WTC11 (cell line): ENCODE results near the gene HLA-F. TPM values are rescaled to one million over a fixed set of nuclear protein-coding genes. Genes with fewer than 3 reads are reported as not detected.

Source experiments
- ATAC-seq: fragments of 200-7000 bp; cut with Tn5 transposase; 2 replicates; pipeline ENCODE4 v1.10.0; 2021; ENCODE audit warnings: mild to moderate bottlenecking, moderate library complexity
- CTCF ChIA-PET: fragments of 300-600 bp; sonication (Branson Sonifier 250); formaldehyde crosslinking; loops from one replicate; lab custom pipeline; 2021; ENCODE audit warnings: antibody characterized with exemption; lab: Charles Lee
- POLR2A ChIA-PET: fragments of 350-600 bp; sonication (Branson Sonifier 250); formaldehyde crosslinking; loops from one replicate; lab custom pipeline; 2021; ENCODE audit warnings: antibody characterized with exemption; lab: Charles Lee
- DNase-seq: peaks from one replicate; pipeline ENCODE4 v3.0.0; 2021; ENCODE audit warnings: low spot score
- H3K27ac Mint-ChIP-seq: 2 replicates; pipeline ENCODE4 v1.8.0; 2021; ENCODE audit warnings: mixed read lengths
- H3K27me3 Mint-ChIP-seq: 2 replicates; pipeline ENCODE4 v1.8.0; 2021; ENCODE audit warnings: low read depth, mild to moderate bottlenecking, moderate library complexity, mixed read lengths
- H3K36me3 Mint-ChIP-seq: 2 replicates; pipeline ENCODE4 v1.8.0; 2021; ENCODE audit warnings: mixed read lengths
- H3K4me1 Mint-ChIP-seq: 2 replicates; pipeline ENCODE4 v1.8.0; 2022; ENCODE audit warnings: mixed read lengths
- H3K4me3 Mint-ChIP-seq: 2 replicates; pipeline ENCODE4 v1.8.0; 2021; ENCODE audit warnings: mild to moderate bottlenecking, moderate library complexity, mixed read lengths
- H3K9me3 Mint-ChIP-seq: 2 replicates; pipeline ENCODE4 v1.8.0; 2021; ENCODE audit warnings: mixed read lengths
- ATF1 ChIP-seq: sonication (generic); formaldehyde crosslinking; IDR thresholded peaks from 2 replicates; pipeline ENCODE4 v1.8.1; 2023; ENCODE audit warnings: mild to moderate bottlenecking, moderate library complexity, missing genetic modification reagents
- CBFB ChIP-seq: sonication (generic); formaldehyde crosslinking; IDR thresholded peaks from 2 replicates; pipeline ENCODE4 v1.8.1; 2022; ENCODE audit warnings: mild to moderate bottlenecking, low read depth, missing genetic modification reagents
- FOXJ3 ChIP-seq: sonication (generic); formaldehyde crosslinking; IDR thresholded peaks from 2 replicates; pipeline ENCODE4 v1.9.0; 2021; ENCODE audit warnings: missing genetic modification reagents, mild to moderate bottlenecking, borderline replicate concordance
- FOXK1 ChIP-seq: sonication (generic); formaldehyde crosslinking; IDR thresholded peaks from 2 replicates; pipeline ENCODE4 v1.8.0; 2022; ENCODE audit warnings: mild to moderate bottlenecking, moderate library complexity, missing genetic modification reagents
- IRF2 ChIP-seq: sonication (generic); formaldehyde crosslinking; IDR thresholded peaks from 2 replicates; pipeline ENCODE4 v1.8.0; 2022; ENCODE audit warnings: low read depth, missing genetic modification reagents, borderline replicate concordance
- JUN ChIP-seq: sonication (generic); formaldehyde crosslinking; IDR thresholded peaks from 2 replicates; pipeline ENCODE4 v1.8.0; 2023; ENCODE audit warnings: mild to moderate bottlenecking, missing genetic modification reagents
- TP53 ChIP-seq: sonication (generic); formaldehyde crosslinking; IDR thresholded peaks from 2 replicates; pipeline ENCODE4 v1.8.1; 2023; ENCODE audit warnings: mild to moderate bottlenecking, missing genetic modification reagents
- ZNF121 ChIP-seq: sonication (generic); formaldehyde crosslinking; IDR thresholded peaks from 2 replicates; pipeline ENCODE4 v1.8.0; 2023; ENCODE audit warnings: missing genetic modification reagents
- total RNA-seq: library from RNA; stranded (reverse); gene quantifications from 3 replicates; pipeline ENCODE4 v1.2.3, GENCODE V29; 2021
- TF ChIP-seq, protein P1 (sequence below): sonication (generic); formaldehyde crosslinking; IDR thresholded peaks from 2 replicates; pipeline ENCODE4 v1.8.0; 2023; ENCODE audit warnings: missing genetic modification reagents, mild to moderate bottlenecking, borderline replicate concordance
- TF ChIP-seq, protein P2 (sequence below): fragments of 250-450 bp; sonication (Bioruptor Pico); IDR thresholded peaks from 2 replicates; pipeline ENCODE4 v1.9.0; 2021; ENCODE audit warnings: mild to moderate bottlenecking, borderline replicate concordance
- TF ChIP-seq, protein P3 (sequence below): fragments of 200-600 bp; IDR thresholded peaks from 2 replicates; pipeline ENCODE4 v1.8.0; 2022; ENCODE audit warnings: antibody characterized with exemption
- TF ChIP-seq, protein P4 (sequence below): sonication (generic); formaldehyde crosslinking; IDR thresholded peaks from 2 replicates; pipeline ENCODE4 v1.8.1; 2023; ENCODE audit warnings: mild to moderate bottlenecking, missing genetic modification reagents, borderline replicate concordance
- TF ChIP-seq, protein P5 (sequence below): sonication (generic); formaldehyde crosslinking; IDR thresholded peaks from 2 replicates; pipeline ENCODE4 v1.8.1; 2022; ENCODE audit warnings: low read depth, mild to moderate bottlenecking, moderate library complexity, missing genetic modification reagents, borderline replicate concordance

HLA-F gene
- total RNA-seq, 1 experiment from 2014 or later, result 7.5 TPM

DNA sequence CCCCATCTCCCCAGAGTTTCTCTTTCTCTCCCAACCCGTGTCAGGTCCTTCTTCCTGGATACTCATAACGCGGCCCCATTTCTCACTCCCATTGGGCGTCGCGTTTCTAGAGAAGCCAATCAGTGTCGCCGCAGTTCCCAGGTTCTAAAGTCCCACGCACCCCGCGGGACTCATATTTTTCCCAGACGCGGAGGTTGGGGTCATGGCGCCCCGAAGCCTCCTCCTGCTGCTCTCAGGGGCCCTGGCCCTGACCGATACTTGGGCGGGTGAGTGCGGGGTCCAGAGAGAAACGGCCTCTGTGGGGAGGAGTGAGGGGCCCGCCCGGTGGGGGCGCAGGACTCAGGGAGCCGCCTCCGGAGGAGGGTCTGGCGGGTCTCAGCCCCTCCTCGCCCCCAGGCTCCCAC is at the start of gene HLA-F (continued):
- TF ChIP-seq, protein P1, sequence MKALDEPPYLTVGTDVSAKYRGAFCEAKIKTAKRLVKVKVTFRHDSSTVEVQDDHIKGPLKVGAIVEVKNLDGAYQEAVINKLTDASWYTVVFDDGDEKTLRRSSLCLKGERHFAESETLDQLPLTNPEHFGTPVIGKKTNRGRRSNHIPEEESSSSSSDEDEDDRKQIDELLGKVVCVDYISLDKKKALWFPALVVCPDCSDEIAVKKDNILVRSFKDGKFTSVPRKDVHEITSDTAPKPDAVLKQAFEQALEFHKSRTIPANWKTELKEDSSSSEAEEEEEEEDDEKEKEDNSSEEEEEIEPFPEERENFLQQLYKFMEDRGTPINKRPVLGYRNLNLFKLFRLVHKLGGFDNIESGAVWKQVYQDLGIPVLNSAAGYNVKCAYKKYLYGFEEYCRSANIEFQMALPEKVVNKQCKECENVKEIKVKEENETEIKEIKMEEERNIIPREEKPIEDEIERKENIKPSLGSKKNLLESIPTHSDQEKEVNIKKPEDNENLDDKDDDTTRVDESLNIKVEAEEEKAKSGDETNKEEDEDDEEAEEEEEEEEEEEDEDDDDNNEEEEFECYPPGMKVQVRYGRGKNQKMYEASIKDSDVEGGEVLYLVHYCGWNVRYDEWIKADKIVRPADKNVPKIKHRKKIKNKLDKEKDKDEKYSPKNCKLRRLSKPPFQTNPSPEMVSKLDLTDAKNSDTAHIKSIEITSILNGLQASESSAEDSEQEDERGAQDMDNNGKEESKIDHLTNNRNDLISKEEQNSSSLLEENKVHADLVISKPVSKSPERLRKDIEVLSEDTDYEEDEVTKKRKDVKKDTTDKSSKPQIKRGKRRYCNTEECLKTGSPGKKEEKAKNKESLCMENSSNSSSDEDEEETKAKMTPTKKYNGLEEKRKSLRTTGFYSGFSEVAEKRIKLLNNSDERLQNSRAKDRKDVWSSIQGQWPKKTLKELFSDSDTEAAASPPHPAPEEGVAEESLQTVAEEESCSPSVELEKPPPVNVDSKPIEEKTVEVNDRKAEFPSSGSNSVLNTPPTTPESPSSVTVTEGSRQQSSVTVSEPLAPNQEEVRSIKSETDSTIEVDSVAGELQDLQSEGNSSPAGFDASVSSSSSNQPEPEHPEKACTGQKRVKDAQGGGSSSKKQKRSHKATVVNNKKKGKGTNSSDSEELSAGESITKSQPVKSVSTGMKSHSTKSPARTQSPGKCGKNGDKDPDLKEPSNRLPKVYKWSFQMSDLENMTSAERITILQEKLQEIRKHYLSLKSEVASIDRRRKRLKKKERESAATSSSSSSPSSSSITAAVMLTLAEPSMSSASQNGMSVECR, result no peak
- TF ChIP-seq, protein P2, sequence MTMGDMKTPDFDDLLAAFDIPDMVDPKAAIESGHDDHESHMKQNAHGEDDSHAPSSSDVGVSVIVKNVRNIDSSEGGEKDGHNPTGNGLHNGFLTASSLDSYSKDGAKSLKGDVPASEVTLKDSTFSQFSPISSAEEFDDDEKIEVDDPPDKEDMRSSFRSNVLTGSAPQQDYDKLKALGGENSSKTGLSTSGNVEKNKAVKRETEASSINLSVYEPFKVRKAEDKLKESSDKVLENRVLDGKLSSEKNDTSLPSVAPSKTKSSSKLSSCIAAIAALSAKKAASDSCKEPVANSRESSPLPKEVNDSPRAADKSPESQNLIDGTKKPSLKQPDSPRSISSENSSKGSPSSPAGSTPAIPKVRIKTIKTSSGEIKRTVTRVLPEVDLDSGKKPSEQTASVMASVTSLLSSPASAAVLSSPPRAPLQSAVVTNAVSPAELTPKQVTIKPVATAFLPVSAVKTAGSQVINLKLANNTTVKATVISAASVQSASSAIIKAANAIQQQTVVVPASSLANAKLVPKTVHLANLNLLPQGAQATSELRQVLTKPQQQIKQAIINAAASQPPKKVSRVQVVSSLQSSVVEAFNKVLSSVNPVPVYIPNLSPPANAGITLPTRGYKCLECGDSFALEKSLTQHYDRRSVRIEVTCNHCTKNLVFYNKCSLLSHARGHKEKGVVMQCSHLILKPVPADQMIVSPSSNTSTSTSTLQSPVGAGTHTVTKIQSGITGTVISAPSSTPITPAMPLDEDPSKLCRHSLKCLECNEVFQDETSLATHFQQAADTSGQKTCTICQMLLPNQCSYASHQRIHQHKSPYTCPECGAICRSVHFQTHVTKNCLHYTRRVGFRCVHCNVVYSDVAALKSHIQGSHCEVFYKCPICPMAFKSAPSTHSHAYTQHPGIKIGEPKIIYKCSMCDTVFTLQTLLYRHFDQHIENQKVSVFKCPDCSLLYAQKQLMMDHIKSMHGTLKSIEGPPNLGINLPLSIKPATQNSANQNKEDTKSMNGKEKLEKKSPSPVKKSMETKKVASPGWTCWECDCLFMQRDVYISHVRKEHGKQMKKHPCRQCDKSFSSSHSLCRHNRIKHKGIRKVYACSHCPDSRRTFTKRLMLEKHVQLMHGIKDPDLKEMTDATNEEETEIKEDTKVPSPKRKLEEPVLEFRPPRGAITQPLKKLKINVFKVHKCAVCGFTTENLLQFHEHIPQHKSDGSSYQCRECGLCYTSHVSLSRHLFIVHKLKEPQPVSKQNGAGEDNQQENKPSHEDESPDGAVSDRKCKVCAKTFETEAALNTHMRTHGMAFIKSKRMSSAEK (CRISPR knock-in tag), result no peak
- no peak for TF ChIP-seq FOXK1 (CRISPR knock-in tag)
- no peak for TF ChIP-seq JUN
- TF ChIP-seq, protein P3, sequence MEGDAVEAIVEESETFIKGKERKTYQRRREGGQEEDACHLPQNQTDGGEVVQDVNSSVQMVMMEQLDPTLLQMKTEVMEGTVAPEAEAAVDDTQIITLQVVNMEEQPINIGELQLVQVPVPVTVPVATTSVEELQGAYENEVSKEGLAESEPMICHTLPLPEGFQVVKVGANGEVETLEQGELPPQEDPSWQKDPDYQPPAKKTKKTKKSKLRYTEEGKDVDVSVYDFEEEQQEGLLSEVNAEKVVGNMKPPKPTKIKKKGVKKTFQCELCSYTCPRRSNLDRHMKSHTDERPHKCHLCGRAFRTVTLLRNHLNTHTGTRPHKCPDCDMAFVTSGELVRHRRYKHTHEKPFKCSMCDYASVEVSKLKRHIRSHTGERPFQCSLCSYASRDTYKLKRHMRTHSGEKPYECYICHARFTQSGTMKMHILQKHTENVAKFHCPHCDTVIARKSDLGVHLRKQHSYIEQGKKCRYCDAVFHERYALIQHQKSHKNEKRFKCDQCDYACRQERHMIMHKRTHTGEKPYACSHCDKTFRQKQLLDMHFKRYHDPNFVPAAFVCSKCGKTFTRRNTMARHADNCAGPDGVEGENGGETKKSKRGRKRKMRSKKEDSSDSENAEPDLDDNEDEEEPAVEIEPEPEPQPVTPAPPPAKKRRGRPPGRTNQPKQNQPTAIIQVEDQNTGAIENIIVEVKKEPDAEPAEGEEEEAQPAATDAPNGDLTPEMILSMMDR, result no peak
- TF ChIP-seq TP53, result 0 out of 2 replicates have a peak, but pooled peaks have one; percentile 6

DNA sequence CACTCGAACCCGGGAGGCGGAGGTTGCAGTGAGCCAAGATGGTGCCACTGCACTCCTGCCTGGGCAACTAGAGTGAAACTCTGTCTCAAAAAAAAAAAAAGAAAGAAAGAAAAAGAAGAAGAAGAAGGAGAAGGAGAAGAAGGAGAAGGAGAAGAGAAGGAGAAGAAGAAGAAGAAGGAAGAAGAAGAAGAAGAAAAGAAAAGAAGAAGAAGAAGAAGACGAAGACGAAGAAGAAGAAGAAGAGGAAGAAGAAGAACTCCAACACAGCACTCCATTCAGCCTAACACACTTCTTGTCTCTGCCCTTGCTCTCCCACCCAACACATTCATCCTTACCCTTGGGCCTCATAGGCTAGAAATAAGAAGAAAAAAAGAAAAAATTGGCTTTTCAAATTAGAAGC is 49.2 kb upstream of the HLA-F start:
- peaks cover 36% of the 10 kb centered on the region for H3K27me3 Mint-ChIP-seq

More for the DNA sequence above, 49.2 kb upstream of the HLA-F start:
- no peak overlapping the region for H3K27ac Mint-ChIP-seq
- peaks cover 46% of the 10 kb centered on the region for H3K4me1 Mint-ChIP-seq
- TF ChIP-seq IRF2 (CRISPR knock-in tag), result no peak
- TF ChIP-seq, protein P4, sequence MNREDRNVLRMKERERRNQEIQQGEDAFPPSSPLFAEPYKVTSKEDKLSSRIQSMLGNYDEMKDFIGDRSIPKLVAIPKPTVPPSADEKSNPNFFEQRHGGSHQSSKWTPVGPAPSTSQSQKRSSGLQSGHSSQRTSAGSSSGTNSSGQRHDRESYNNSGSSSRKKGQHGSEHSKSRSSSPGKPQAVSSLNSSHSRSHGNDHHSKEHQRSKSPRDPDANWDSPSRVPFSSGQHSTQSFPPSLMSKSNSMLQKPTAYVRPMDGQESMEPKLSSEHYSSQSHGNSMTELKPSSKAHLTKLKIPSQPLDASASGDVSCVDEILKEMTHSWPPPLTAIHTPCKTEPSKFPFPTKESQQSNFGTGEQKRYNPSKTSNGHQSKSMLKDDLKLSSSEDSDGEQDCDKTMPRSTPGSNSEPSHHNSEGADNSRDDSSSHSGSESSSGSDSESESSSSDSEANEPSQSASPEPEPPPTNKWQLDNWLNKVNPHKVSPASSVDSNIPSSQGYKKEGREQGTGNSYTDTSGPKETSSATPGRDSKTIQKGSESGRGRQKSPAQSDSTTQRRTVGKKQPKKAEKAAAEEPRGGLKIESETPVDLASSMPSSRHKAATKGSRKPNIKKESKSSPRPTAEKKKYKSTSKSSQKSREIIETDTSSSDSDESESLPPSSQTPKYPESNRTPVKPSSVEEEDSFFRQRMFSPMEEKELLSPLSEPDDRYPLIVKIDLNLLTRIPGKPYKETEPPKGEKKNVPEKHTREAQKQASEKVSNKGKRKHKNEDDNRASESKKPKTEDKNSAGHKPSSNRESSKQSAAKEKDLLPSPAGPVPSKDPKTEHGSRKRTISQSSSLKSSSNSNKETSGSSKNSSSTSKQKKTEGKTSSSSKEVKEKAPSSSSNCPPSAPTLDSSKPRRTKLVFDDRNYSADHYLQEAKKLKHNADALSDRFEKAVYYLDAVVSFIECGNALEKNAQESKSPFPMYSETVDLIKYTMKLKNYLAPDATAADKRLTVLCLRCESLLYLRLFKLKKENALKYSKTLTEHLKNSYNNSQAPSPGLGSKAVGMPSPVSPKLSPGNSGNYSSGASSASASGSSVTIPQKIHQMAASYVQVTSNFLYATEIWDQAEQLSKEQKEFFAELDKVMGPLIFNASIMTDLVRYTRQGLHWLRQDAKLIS (CRISPR knock-in tag), result no peak
- no peak for TF ChIP-seq FOXJ3
- no peak for TF ChIP-seq ZNF121 (CRISPR knock-in tag)
- TF ChIP-seq ATF1 (CRISPR knock-in tag), result no peak
- TF ChIP-seq, protein P5, sequence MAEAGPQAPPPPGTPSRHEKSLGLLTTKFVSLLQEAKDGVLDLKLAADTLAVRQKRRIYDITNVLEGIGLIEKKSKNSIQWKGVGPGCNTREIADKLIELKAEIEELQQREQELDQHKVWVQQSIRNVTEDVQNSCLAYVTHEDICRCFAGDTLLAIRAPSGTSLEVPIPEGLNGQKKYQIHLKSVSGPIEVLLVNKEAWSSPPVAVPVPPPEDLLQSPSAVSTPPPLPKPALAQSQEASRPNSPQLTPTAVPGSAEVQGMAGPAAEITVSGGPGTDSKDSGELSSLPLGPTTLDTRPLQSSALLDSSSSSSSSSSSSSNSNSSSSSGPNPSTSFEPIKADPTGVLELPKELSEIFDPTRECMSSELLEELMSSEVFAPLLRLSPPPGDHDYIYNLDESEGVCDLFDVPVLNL (CRISPR knock-in tag), result no peak
- TF ChIP-seq CBFB, result no peak
- TF ChIP-seq, all 79 proteins: peak for 0
- Mint-ChIP-seq H3K4me3 (no peak overlapping the region), H3K36me3 (0 out of 2 replicates have a peak, but pooled peaks cover 3% of the 10 kb centered on the region), H3K9me3 (no peaks in the 10 kb centered on the region)
- ATAC-seq, result no peak
- POLR2A ChIA-PET, result no interaction called here
- no peak for DNase-seq
- CTCF ChIA-PET, result interaction anchor here (0.7 to 6.2 kb wide), 4 partner anchors 11 to 23 kb away, joined by 3 to 58 read pairs (median 20); no protein-coding TSS in a partner anchor
